WTC11 (cell line): ENCODE results near the gene TMUB2.

Source experiments
- CBFB ChIP-seq: sonication (generic); formaldehyde crosslinking; IDR thresholded peaks from 2 replicates; pipeline ENCODE4 v1.8.1; 2022; ENCODE audit warnings: mild to moderate bottlenecking, low read depth, missing genetic modification reagents
- ETV6 ChIP-seq: sonication (generic); formaldehyde crosslinking; IDR thresholded peaks from 2 replicates; pipeline ENCODE4 v1.8.1; 2022; ENCODE audit warnings: mild to moderate bottlenecking, missing genetic modification reagents
- FOXJ3 ChIP-seq: sonication (generic); formaldehyde crosslinking; IDR thresholded peaks from 2 replicates; pipeline ENCODE4 v1.9.0; 2021; ENCODE audit warnings: missing genetic modification reagents, mild to moderate bottlenecking, borderline replicate concordance
- GRHL2 ChIP-seq: fragments of 250-450 bp; sonication (Bioruptor Pico); IDR thresholded peaks from 2 replicates; pipeline ENCODE4 v1.8.0; 2022; ENCODE audit warnings: mild to moderate bottlenecking, moderate library complexity; ENCODE audit not compliant: insufficient replicate concordance, severe bottlenecking
- NFYB ChIP-seq: sonication (generic); formaldehyde crosslinking; conservative IDR thresholded peaks from 2 replicates; pipeline ENCODE4 v1.8.0; 2022; ENCODE audit warnings: low read depth, missing genetic modification reagents
- TF ChIP-seq, protein P1 (sequence below): fragments of 200-600 bp; IDR thresholded peaks from 2 replicates; pipeline ENCODE4 v1.8.0; 2022; ENCODE audit warnings: antibody characterized with exemption
- TF ChIP-seq, protein P2 (sequence below): sonication (generic); formaldehyde crosslinking; IDR thresholded peaks from 2 replicates; pipeline ENCODE4 v1.8.0; 2022; ENCODE audit warnings: mild to moderate bottlenecking, missing genetic modification reagents
- TF ChIP-seq, protein P3 (sequence below): sonication (generic); formaldehyde crosslinking; IDR thresholded peaks from 2 replicates; pipeline ENCODE4 v1.8.1; 2023; ENCODE audit warnings: mild to moderate bottlenecking, missing genetic modification reagents, moderate library complexity
- TF ChIP-seq, protein P4 (sequence below): sonication (generic); formaldehyde crosslinking; IDR thresholded peaks from 2 replicates; pipeline ENCODE4 v1.8.0; 2023; ENCODE audit warnings: missing genetic modification reagents, mild to moderate bottlenecking, borderline replicate concordance
- TF ChIP-seq, protein P5 (sequence below): sonication (generic); formaldehyde crosslinking; IDR thresholded peaks from 2 replicates; pipeline ENCODE4 v1.8.1; 2023; ENCODE audit warnings: mild to moderate bottlenecking, missing genetic modification reagents
- TF ChIP-seq, protein P6 (sequence below): sonication (generic); formaldehyde crosslinking; IDR thresholded peaks from 2 replicates; pipeline ENCODE4 v1.8.0; 2023; ENCODE audit warnings: mild to moderate bottlenecking, missing genetic modification reagents
- TF ChIP-seq, protein P7 (sequence below): sonication (generic); formaldehyde crosslinking; IDR thresholded peaks from 2 replicates; pipeline ENCODE4 v1.8.1; 2022; ENCODE audit warnings: missing genetic modification reagents, borderline replicate concordance
- TF ChIP-seq, protein P8 (sequence below): sonication (generic); formaldehyde crosslinking; conservative IDR thresholded peaks from 2 replicates; pipeline ENCODE4 v1.8.1; 2022; ENCODE audit warnings: mild to moderate bottlenecking, missing genetic modification reagents

DNA sequence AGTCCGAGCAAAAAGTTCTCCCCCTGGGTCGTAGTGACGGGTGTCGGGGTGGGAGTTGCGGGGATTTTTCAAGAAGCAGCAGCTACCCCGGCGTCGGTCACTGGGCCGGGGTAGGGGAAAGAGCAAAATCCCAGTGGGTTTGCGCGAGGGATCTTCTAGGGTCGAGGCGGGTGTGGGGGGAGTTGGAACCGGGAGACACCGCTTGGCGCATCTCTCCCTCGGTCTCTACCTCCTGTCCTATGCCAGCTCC lies 35.0 kb downstream of the TMUB2 start:
- TF ChIP-seq, protein P1, sequence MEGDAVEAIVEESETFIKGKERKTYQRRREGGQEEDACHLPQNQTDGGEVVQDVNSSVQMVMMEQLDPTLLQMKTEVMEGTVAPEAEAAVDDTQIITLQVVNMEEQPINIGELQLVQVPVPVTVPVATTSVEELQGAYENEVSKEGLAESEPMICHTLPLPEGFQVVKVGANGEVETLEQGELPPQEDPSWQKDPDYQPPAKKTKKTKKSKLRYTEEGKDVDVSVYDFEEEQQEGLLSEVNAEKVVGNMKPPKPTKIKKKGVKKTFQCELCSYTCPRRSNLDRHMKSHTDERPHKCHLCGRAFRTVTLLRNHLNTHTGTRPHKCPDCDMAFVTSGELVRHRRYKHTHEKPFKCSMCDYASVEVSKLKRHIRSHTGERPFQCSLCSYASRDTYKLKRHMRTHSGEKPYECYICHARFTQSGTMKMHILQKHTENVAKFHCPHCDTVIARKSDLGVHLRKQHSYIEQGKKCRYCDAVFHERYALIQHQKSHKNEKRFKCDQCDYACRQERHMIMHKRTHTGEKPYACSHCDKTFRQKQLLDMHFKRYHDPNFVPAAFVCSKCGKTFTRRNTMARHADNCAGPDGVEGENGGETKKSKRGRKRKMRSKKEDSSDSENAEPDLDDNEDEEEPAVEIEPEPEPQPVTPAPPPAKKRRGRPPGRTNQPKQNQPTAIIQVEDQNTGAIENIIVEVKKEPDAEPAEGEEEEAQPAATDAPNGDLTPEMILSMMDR, result no peak
- TF ChIP-seq, protein P2, sequence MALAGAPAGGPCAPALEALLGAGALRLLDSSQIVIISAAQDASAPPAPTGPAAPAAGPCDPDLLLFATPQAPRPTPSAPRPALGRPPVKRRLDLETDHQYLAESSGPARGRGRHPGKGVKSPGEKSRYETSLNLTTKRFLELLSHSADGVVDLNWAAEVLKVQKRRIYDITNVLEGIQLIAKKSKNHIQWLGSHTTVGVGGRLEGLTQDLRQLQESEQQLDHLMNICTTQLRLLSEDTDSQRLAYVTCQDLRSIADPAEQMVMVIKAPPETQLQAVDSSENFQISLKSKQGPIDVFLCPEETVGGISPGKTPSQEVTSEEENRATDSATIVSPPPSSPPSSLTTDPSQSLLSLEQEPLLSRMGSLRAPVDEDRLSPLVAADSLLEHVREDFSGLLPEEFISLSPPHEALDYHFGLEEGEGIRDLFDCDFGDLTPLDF, result no peak
- TF ChIP-seq GRHL2 (CRISPR knock-in tag) (no peak), ETV6 (CRISPR knock-in tag) (no peak), CBFB (CRISPR knock-in tag) (no peak), FOXJ3 (CRISPR knock-in tag) (no peak), NFYB (no peak)
- TF ChIP-seq, protein P3, sequence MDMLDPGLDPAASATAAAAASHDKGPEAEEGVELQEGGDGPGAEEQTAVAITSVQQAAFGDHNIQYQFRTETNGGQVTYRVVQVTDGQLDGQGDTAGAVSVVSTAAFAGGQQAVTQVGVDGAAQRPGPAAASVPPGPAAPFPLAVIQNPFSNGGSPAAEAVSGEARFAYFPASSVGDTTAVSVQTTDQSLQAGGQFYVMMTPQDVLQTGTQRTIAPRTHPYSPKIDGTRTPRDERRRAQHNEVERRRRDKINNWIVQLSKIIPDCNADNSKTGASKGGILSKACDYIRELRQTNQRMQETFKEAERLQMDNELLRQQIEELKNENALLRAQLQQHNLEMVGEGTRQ, result no peak
- TF ChIP-seq, protein P4, sequence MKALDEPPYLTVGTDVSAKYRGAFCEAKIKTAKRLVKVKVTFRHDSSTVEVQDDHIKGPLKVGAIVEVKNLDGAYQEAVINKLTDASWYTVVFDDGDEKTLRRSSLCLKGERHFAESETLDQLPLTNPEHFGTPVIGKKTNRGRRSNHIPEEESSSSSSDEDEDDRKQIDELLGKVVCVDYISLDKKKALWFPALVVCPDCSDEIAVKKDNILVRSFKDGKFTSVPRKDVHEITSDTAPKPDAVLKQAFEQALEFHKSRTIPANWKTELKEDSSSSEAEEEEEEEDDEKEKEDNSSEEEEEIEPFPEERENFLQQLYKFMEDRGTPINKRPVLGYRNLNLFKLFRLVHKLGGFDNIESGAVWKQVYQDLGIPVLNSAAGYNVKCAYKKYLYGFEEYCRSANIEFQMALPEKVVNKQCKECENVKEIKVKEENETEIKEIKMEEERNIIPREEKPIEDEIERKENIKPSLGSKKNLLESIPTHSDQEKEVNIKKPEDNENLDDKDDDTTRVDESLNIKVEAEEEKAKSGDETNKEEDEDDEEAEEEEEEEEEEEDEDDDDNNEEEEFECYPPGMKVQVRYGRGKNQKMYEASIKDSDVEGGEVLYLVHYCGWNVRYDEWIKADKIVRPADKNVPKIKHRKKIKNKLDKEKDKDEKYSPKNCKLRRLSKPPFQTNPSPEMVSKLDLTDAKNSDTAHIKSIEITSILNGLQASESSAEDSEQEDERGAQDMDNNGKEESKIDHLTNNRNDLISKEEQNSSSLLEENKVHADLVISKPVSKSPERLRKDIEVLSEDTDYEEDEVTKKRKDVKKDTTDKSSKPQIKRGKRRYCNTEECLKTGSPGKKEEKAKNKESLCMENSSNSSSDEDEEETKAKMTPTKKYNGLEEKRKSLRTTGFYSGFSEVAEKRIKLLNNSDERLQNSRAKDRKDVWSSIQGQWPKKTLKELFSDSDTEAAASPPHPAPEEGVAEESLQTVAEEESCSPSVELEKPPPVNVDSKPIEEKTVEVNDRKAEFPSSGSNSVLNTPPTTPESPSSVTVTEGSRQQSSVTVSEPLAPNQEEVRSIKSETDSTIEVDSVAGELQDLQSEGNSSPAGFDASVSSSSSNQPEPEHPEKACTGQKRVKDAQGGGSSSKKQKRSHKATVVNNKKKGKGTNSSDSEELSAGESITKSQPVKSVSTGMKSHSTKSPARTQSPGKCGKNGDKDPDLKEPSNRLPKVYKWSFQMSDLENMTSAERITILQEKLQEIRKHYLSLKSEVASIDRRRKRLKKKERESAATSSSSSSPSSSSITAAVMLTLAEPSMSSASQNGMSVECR, result no peak
- TF ChIP-seq, protein P5, sequence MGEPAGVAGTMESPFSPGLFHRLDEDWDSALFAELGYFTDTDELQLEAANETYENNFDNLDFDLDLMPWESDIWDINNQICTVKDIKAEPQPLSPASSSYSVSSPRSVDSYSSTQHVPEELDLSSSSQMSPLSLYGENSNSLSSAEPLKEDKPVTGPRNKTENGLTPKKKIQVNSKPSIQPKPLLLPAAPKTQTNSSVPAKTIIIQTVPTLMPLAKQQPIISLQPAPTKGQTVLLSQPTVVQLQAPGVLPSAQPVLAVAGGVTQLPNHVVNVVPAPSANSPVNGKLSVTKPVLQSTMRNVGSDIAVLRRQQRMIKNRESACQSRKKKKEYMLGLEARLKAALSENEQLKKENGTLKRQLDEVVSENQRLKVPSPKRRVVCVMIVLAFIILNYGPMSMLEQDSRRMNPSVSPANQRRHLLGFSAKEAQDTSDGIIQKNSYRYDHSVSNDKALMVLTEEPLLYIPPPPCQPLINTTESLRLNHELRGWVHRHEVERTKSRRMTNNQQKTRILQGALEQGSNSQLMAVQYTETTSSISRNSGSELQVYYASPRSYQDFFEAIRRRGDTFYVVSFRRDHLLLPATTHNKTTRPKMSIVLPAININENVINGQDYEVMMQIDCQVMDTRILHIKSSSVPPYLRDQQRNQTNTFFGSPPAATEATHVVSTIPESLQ, result no peak
- TF ChIP-seq, protein P6, sequence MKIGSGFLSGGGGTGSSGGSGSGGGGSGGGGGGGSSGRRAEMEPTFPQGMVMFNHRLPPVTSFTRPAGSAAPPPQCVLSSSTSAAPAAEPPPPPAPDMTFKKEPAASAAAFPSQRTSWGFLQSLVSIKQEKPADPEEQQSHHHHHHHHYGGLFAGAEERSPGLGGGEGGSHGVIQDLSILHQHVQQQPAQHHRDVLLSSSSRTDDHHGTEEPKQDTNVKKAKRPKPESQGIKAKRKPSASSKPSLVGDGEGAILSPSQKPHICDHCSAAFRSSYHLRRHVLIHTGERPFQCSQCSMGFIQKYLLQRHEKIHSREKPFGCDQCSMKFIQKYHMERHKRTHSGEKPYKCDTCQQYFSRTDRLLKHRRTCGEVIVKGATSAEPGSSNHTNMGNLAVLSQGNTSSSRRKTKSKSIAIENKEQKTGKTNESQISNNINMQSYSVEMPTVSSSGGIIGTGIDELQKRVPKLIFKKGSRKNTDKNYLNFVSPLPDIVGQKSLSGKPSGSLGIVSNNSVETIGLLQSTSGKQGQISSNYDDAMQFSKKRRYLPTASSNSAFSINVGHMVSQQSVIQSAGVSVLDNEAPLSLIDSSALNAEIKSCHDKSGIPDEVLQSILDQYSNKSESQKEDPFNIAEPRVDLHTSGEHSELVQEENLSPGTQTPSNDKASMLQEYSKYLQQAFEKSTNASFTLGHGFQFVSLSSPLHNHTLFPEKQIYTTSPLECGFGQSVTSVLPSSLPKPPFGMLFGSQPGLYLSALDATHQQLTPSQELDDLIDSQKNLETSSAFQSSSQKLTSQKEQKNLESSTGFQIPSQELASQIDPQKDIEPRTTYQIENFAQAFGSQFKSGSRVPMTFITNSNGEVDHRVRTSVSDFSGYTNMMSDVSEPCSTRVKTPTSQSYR (CRISPR knock-in tag), result no peak
- TF ChIP-seq, protein P7, sequence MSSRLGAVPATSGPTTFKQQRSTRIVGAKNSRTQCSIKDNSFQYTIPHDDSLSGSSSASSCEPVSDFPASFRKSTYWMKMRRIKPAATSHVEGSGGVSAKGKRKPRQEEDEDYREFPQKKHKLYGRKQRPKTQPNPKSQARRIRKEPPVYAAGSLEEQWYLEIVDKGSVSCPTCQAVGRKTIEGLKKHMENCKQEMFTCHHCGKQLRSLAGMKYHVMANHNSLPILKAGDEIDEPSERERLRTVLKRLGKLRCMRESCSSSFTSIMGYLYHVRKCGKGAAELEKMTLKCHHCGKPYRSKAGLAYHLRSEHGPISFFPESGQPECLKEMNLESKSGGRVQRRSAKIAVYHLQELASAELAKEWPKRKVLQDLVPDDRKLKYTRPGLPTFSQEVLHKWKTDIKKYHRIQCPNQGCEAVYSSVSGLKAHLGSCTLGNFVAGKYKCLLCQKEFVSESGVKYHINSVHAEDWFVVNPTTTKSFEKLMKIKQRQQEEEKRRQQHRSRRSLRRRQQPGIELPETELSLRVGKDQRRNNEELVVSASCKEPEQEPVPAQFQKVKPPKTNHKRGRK (CRISPR knock-in tag), result no peak
- TF ChIP-seq, protein P8, sequence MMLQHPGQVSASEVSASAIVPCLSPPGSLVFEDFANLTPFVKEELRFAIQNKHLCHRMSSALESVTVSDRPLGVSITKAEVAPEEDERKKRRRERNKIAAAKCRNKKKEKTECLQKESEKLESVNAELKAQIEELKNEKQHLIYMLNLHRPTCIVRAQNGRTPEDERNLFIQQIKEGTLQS (CRISPR knock-in tag), result no peak
